A549 (cell line): Measurements from ENCODE around the gene MIA3.

Experiments used
- CEBPB ChIP-seq, 2 experiments: fragments of >200 bp in 1 of 2; sonication (Bioruptor Twin) in 1 of 2; formaldehyde crosslinking in 1 of 2; IDR thresholded peaks; 2 replicates each; pipeline ENCODE4 v1.6.1; 2012 to 2016
- EHMT2 ChIP-seq: fragments of 200-600 bp; sonication (generic); IDR thresholded peaks from 2 replicates; pipeline ENCODE4 v1.6.1; 2016; ENCODE audit warnings: antibody characterized with exemption, low read depth, mild to moderate bottlenecking, moderate library complexity
- EP300 ChIP-seq, 2 experiments: fragments of >200 bp; sonication (Bioruptor Twin); formaldehyde crosslinking; IDR thresholded peaks; 2 replicates in 1 of 2; 3 replicates in 1 of 2; pipeline ENCODE4 v1.6.1; 2016 to 2017
- ESRRA ChIP-seq: fragments of 150-350 bp; IDR thresholded peaks from 2 replicates; pipeline ENCODE4 v1.6.1; 2014; ENCODE audit warnings: mild to moderate bottlenecking, low read length, borderline replicate concordance
- MAZ ChIP-seq: fragments of 150-350 bp; IDR thresholded peaks from 2 replicates; pipeline ENCODE4 v1.6.1; 2014; ENCODE audit warnings: antibody characterized with exemption, low read depth, low read length, borderline replicate concordance
- MYC ChIP-seq: IDR thresholded peaks from 2 replicates; pipeline ENCODE4 v1.6.1; 2012; ENCODE audit warnings: mild to moderate bottlenecking, inconsistent platforms, low read length, improper control_type of control experiment, borderline replicate concordance
- NR3C1 ChIP-seq: fragments of >200 bp; sonication (Bioruptor Twin); formaldehyde crosslinking; IDR thresholded peaks from 3 replicates; pipeline ENCODE4 v1.6.1; 2017
- PHF8 ChIP-seq: fragments of 200-600 bp; sonication (generic); IDR thresholded peaks from 2 replicates; pipeline ENCODE4 v1.6.1; 2016; ENCODE audit warnings: low read depth, mild to moderate bottlenecking, antibody characterized with exemption, moderate library complexity, borderline replicate concordance
- POLR2A ChIP-seq: IDR thresholded peaks from 2 replicates; pipeline ENCODE4 v1.6.1; 2012; ENCODE audit warnings: mild to moderate bottlenecking, low read length
- POLR2AphosphoS2 ChIP-seq: conservative IDR thresholded peaks from 2 replicates; pipeline ENCODE4 v1.6.1; 2012; ENCODE audit warnings: low read length, improper control_type of control experiment, inconsistent platforms
- TF ChIP-seq, protein P1 (sequence below): fragments of >200 bp; sonication (Bioruptor Twin); formaldehyde crosslinking; IDR thresholded peaks from 3 replicates; pipeline ENCODE4 v1.5.1; 2016
- TF ChIP-seq, protein P2 (sequence below): IDR thresholded peaks from 2 replicates; pipeline ENCODE4 v1.6.1; 2012

DNA sequence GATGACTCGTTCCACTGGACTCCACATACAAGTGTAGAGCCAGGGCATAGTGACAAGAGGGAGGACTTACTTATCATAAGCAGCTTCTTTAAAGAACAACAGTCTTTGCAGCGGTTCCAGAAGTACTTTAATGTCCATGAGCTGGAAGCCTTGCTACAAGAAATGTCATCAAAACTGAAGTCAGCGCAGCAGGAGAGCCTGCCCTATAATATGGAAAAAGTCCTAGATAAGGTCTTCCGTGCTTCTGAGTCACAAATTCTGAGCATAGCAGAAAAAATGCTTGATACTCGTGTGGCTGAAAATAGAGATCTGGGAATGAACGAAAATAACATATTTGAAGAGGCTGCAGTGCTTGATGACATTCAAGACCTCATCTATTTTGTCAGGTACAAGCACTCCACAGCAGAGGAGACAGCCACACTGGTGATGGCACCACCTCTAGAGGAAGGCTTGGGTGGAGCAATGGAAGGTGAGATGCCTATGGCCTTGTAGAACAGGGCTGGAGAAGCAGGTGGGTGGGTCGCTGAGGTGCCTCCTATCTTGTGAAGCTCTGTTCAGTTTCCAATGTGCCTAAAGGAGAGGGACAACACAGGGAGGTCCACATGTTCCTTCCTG lies 12.1 kb downstream of the MIA3 start:
- TF ChIP-seq POLR2AphosphoS2: no peak
- no peak for TF ChIP-seq EP300 (IDR thresholded peaks at IDR 0.05)
- TF ChIP-seq, protein P1, sequence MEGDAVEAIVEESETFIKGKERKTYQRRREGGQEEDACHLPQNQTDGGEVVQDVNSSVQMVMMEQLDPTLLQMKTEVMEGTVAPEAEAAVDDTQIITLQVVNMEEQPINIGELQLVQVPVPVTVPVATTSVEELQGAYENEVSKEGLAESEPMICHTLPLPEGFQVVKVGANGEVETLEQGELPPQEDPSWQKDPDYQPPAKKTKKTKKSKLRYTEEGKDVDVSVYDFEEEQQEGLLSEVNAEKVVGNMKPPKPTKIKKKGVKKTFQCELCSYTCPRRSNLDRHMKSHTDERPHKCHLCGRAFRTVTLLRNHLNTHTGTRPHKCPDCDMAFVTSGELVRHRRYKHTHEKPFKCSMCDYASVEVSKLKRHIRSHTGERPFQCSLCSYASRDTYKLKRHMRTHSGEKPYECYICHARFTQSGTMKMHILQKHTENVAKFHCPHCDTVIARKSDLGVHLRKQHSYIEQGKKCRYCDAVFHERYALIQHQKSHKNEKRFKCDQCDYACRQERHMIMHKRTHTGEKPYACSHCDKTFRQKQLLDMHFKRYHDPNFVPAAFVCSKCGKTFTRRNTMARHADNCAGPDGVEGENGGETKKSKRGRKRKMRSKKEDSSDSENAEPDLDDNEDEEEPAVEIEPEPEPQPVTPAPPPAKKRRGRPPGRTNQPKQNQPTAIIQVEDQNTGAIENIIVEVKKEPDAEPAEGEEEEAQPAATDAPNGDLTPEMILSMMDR: no peak
- no peak for TF ChIP-seq EHMT2
- TF ChIP-seq CEBPB (IDR thresholded peaks at IDR 0.05): no peak
- no peak for TF ChIP-seq ESRRA
- TF ChIP-seq, protein P2, sequence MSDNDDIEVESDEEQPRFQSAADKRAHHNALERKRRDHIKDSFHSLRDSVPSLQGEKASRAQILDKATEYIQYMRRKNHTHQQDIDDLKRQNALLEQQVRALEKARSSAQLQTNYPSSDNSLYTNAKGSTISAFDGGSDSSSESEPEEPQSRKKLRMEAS: no peak
- no peak for TF ChIP-seq POLR2A
- no peak for TF ChIP-seq NR3C1
- TF ChIP-seq MYC: no peak
- no peak for TF ChIP-seq MAZ
- no peak for TF ChIP-seq PHF8
